HG03139 (cell line): ENCODE results near the gene SCCPDH.

ENCODE experiments used
- ATAC-seq: cut with Tn5 transposase; IDR thresholded peaks from one replicate; pipeline ENCODE4 v1.9.1; 2021; ENCODE audit not compliant: unreplicated experiment

The SCCPDH gene

GRCh38 chr1:246782120-246782900 lies 58.1 kb downstream of the SCCPDH start:
- ATAC-seq, result peak; percentile 62

DNA sequence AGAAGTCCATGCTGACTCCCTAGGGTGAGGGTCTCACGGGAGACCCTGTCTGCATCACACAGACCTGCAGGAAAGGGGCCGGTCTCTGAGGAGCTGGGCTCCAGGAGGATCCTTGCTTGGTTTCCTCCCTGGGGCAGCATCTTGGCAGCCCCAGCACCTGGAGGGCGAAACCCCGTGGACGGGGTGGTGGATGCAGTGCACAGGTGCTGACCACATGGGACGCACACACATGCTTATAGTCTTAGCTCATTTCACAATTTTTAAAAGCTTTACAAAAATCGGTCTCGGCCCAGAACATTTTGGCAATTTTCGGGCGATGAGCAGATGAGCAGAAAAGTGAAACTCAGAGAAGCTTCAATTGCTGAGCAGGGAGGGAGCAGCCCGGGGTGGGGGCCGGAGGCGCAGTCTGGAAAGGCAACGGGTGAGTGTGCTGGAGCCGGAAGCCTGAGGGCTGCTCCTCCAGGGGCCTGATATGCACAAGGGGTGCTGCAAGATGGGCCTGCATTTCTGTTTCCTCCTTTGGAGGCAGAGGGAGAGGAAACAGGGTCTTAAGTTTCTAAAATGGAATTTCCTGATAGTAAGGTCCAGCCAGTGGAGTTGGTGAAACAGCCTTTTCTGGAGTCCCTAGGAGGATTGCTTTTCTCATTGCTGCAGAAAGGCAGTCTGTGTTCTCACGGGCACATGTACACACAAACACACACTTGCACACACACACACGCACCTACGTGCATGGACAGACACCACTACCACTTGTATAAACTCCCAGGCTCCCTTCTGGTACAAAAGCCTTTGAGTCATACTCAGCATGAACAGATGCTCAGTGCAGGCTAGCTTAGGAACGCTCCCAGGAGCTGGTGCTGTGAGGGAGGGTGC lies 60.6 kb downstream of the SCCPDH start:
- peak; percentile 58 for ATAC-seq

- ATAC-seq, result no peak
Observed at GRCh38 chr1:246785494-246786111, 61.4 kb downstream of the SCCPDH start.

DNA sequence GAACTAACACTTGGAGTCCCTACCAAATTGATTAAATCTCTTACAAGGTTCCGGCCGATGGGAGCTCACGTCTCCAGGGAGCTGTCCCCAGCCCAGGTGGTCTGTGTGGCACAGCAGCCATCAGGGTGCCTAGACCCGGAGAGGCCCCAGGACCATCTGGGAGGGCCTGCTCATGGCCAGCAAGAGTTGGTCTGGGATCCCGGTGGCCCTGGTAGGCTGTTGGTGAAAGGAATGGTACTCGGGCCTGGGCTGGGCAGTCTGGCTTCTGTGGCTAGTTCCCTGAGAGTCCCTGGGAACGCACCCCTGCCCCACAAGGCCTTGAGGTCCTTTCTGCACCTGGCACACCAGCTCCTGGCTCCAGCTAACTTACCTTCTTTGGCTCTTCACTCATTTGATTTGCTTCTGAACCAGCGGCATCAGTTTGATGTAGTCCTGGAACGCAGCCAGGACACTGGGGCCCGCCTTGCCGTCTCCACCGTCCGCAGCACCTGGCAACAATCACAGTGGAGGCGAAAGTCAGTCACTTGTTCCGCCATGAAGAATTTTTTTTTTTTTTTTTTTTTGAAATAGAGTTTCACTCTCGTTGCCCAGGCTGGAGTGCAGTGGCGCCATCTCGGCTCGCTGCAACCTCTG lies 62.5 kb downstream of the SCCPDH start:
- no peak for ATAC-seq

DNA sequence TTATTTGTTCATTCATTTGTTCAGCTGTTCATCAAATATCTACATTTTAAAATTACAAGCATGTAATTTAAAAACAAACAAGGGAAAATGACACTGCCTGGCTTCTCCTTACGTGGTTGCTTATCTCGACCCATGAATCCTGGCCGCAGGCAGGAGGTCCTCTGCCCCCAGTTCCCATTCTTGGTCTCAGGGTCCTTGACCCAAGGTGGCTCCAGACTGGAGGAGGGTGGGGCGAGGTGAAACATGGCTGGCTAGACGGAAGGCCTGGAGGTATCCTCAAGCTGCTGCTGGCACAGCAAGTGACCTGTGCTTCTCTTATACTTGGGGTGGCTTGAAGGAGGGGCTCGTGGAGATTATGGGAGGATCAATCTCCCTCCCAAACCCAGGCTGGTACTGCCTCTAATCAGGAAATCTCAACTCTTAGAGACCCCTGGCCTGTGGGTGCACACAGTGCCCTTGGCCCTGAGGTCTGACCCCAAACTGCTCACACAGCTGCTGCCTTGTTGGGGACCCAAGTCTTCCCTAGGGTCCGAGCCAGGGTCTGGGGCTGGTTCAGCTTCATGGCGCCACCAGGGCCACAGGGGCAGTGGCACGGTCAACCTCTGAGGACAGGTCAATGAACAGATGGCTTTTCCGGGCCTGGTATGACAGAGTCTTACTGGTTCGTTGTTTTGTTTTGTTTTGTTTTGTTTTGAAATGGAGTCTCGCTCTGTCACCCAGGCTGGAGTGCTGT lies 63.7 kb downstream of the SCCPDH start:
- ATAC-seq, result no peak

GRCh38 chr1:246788895-246789338 lies 64.7 kb downstream of the SCCPDH start:
- ATAC-seq, result no peak

- no peak for ATAC-seq
Observed at GRCh38 chr1:246789454-246790339, 65.5 kb downstream of the SCCPDH start.

- ATAC-seq, result no peak
Observed at GRCh38 chr1:246790364-246790763, 66.2 kb downstream of the SCCPDH start.

DNA sequence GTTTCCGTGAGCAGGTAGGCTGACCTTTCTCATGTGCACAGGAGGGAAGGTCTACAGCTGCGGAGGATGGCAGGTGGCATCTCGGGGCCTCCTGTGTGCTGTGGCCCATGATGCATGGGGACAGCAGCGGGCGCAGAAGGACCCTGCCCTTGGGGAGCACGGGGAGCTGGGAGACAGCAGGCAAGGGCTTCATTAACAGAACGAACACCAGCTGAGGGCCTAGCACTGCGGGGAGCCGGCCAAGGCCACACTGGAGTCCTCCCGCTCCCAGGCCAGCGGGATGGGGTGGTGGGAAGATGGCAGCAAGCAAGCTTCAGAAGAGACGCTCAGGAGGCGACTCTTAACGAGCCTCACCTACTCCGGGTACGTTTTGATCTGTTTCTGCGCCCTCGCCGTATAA lies 66.6 kb downstream of the SCCPDH start:
- no peak for ATAC-seq

GRCh38 chr1:246791303-246791918 lies 67.2 kb downstream of the SCCPDH start:
- ATAC-seq, result no peak

DNA sequence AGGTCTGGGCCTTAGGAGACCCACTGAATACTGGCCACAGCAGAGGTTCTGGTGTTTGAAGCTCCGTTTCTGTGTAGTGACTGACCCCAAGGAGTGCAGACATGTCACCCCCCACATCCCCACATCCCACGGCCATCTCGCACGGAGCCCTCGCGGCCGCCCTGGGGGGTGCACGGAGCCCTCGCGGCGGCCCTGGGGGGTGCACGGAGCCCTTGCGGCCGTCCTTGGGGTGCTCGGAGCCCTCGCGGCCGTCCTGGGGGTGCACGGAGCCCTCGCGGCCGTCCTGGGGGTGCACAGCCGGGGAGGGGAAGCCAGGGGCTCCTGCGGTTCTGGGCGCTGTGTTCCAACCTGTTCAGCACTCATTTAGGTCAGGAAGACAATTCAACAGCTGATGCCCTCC lies 68.4 kb downstream of the SCCPDH start:
- no peak for ATAC-seq

DNA sequence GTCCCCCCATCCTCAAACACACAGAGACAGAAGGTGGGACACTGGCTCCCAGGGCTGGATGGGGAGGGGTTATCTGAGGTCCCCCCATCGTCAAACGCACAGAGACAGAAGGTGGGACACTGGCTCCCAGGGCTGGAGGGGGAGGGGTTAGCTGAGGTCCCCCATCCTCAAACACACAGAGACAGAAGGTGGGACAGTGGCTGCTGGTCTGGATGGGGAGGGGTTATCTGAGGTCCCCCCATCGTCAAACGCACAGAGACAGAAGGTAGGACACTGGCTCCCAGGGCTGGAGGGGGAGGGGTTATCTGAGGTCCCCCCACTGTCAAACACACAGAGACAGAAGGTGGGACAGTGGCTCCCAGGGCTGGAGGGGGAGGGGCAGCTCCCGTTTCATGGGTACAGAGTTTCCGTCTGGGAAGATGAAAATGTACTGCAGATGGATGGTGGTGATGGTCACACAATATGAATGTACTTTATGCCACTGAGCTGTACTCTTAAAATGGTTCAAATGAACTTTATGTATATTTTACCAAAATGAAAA lies 69.2 kb downstream of the SCCPDH start:
- no peak for ATAC-seq

- no peak for ATAC-seq
Observed at GRCh38 chr1:246794048-246794827, 70.0 kb downstream of the SCCPDH start.

- no peak for ATAC-seq
Observed at GRCh38 chr1:246794828-246795671, 70.8 kb downstream of the SCCPDH start.

DNA sequence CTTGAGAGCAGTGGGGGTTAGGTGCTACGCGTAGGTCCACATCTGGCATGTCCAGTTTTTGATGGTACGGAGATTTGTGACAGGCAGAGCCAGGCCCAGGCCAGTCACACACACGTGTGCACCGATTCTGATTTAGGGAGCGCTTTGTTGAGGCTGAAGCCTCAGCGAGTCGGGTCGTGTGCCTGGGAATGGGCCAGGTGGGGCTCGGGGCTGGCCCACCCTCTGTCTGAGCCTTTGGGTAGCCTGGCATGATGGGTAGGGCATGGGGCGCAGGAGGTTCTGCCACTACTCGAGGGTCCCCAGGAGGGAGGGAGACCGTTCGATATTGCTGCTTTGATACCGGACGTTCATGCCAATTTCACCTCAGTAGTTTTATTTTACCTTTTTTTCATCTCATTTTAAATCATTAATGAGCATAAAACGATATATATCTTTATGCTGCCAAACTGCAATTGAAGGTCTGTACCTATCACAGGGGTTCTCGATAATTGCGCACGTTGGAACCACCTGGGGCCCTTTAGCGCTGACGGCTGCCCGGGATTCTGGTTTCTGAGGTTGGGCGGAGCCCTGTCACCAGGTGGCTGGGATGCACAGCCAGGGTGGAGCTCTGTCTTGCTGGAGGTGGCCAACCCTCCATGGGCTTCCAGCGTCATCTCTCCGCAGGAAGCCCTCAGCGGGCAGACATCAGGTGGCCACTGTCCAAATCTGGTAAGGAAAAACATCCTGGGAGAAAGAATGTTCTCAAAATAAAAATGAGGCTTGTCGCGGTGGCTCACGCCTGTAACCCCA lies 71.9 kb downstream of the SCCPDH start:
- no peak for ATAC-seq

- ATAC-seq, result no peak
Observed at GRCh38 chr1:246797157-246797556, 72.9 kb downstream of the SCCPDH start.
